ENCODE measurements around the gene LUZP2. TPM values are rescaled to one million over a fixed set of nuclear protein-coding genes. Genes with fewer than 3 reads are reported as not detected.

Gene LUZP2
- under 1 TPM in 2 of 4 donors, not detected in 2; 0.16 to 0.17 TPM for total RNA-seq

DNA sequence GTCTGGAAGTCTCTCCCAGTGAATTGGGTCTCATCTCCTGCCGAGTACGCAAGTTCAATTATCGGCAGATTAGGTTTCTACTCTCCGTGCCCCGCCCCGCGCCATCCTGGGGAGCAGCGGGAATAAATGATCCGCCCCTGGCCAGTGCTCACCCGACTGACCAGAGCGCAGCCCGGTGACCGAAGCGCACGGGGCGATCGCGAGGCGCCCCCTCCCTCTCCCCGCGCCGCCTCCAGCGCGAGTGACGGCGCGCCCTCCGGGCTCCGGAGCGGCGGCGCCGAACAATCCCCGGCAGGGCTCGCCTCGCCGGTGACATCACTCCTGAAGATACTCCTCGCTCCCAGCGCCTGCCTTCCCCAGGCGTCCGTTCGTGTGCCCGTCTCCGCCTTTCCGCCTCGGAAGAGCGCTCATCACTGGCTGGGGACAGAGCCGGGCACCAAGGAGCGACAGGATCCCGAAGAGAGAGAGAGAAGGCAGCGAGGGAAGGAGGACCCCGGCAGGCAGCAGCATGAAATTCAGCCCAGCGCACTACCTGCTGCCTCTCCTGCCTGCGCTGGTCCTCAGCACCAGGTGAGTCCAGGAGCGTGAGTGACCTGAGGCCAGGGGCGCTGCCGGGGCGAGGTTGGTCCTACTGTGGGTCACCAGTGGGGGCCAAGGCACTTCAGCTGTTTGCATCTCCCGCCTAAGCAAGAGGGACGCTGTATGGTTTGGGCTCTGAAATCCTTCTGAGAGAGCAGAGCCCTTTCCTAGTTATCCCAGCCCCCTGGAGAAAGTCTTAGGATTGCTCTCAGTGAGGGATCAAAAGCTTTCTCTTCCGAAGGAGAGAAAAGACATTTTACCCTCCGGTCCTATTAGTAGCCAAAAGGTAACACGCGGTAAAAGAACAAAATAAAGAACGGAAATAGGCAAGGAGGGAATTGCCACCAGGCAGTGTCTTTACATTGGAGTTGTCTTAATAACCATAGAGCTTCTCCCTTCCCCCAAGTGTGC is at the start of gene LUZP2:
Gene LUZP2, plus strand, starts transcription at position 318 of the 990 bp plus-strand sequence.
- TF ChIP-seq EP300 (IDR thresholded peaks at IDR 0.05), result no peak
- TF ChIP-seq POLR2AphosphoS5 (IDR thresholded peaks at IDR 0.05), result no peak
- Histone ChIP-seq H3K36me3 (no peaks in the 10 kb centered on the region), H3K27me3 (peaks cover 27% of the 10 kb centered on the region), H3K4me1 (peaks cover 0 to 11% (median 0%) of the 10 kb centered on the region in 3 donors), H3K4me3 (peak within 1 kb of the TSS; percentile 10 to 44), H3K27ac (no peak within 1 kb of the TSS), H3K9me3 (no peaks in the 10 kb centered on the region)
- ATAC-seq, result peak; percentile 50
- 4 to 7% methylated on average over 10 to 13 of the region's 65 CpGs for WGBS, 2 donors (ENCODE audit: low coverage in 1 of 2)

DNA sequence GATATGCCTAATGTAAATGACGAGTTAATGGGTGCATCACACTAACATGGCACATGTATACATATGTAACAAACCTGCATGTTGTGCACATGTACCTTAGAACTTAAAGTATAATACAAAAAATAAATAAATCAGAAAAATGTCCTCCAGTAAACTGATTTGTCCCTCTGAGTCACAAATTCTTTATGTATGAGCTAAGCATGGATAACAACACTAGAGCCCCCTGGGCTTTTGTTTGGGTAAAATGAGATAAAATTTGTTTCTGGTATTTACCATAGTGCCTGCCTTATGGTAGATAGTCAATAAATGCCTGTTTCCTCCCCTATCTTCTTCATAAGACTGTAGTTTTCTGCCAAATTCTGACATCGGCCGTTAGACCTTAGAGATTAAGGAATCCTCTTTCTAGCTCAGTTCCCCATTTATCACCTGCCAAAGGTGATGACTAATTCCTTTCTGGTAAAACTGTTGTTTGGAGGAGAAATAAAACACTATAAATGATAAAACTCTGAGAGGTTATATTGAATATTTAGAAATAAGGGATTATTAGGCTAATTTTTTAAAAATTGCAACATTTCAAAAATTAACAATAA is 43.6 kb upstream of the LUZP2 start:
- H3K9me3 ChIP-seq, result no peaks in the 10 kb centered on the region

DNA sequence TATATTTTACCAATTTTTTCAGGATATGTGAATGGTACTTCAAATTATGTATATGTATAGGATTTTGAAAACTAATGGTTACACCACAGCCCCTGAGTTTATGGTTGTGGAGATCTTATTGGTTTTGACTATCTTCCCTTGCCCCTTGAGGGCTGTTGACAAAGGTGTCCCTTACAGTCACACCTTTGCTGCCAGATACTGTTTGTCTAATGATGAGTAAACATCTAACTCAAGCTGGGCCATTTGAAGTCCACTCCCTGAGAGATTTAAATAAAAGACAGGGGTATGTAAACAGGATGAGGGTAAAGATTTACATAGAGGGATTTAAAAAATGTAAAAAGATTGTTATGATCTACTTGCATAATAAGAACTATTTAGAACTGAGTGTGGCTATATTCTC is 38.9 kb upstream of the LUZP2 start:
- Histone ChIP-seq H3K4me1 (no peaks in the 10 kb centered on the region), H3K36me3 (no peaks in the 10 kb centered on the region), H3K27ac (no peak overlapping the region), H3K9me3 (no peaks in the 10 kb centered on the region), H3K27me3 (no peaks in the 10 kb centered on the region), H3K4me3 (no peak overlapping the region)
- TF ChIP-seq EP300 (IDR thresholded peaks at IDR 0.05) (no peak), POLR2AphosphoS5 (IDR thresholded peaks at IDR 0.05) (no peak), POLR2A (IDR thresholded peaks at IDR 0.05) (no peak)
- TF ChIP-seq, protein P1, sequence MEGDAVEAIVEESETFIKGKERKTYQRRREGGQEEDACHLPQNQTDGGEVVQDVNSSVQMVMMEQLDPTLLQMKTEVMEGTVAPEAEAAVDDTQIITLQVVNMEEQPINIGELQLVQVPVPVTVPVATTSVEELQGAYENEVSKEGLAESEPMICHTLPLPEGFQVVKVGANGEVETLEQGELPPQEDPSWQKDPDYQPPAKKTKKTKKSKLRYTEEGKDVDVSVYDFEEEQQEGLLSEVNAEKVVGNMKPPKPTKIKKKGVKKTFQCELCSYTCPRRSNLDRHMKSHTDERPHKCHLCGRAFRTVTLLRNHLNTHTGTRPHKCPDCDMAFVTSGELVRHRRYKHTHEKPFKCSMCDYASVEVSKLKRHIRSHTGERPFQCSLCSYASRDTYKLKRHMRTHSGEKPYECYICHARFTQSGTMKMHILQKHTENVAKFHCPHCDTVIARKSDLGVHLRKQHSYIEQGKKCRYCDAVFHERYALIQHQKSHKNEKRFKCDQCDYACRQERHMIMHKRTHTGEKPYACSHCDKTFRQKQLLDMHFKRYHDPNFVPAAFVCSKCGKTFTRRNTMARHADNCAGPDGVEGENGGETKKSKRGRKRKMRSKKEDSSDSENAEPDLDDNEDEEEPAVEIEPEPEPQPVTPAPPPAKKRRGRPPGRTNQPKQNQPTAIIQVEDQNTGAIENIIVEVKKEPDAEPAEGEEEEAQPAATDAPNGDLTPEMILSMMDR (IDR thresholded peaks at IDR 0.05), result no peak
- no peak for ATAC-seq

More for the DNA sequence above, 43.6 kb upstream of the LUZP2 start:
- Histone ChIP-seq H3K27me3 (no peaks in the 10 kb centered on the region), H3K36me3 (no peaks in the 10 kb centered on the region), H3K4me3 (no peak overlapping the region), H3K4me1 (no peaks in the 10 kb centered on the region), H3K27ac (no peak overlapping the region)
- ATAC-seq, result no peak
- WGBS, 2 donors (ENCODE audit: low coverage in 1 of 2), result 70 to 82% methylated on average over 3 of the region's 3 CpGs
- TF ChIP-seq POLR2A (IDR thresholded peaks at IDR 0.05), result no peak
- TF ChIP-seq EP300 (IDR thresholded peaks at IDR 0.05), result no peak
- TF ChIP-seq, protein P1 (IDR thresholded peaks at IDR 0.05), result no peak
- no peak for TF ChIP-seq POLR2AphosphoS5 (IDR thresholded peaks at IDR 0.05)

DNA sequence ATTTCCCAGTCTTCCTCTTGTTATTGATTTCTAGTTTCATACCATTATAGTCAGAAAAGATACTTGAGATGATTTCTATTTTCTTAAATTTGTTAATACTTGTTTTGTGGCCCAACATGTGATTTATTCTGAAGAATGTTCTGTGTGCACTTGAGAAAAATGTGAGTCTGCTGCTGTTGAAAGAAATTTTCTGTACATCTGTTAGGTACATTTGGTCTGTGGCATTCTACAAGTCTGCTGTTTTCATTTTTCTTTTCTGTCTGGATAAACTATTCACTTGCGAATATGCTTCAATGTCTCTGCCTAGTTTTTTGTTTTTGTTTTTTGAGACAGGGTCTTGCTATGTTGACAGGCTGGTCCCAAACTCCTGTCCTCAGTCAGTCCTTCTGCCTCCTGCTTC is 26.4 kb upstream of the LUZP2 start:
- Histone ChIP-seq H3K4me3 (no peak overlapping the region), H3K27ac (no peak overlapping the region), H3K4me1 (no peaks in the 10 kb centered on the region), H3K9me3 (peaks cover 0 to 8% (median 0%) of the 10 kb centered on the region in 3 donors), H3K27me3 (no peaks in the 10 kb centered on the region), H3K36me3 (no peaks in the 10 kb centered on the region)
- 85% methylated on average over 1 of the region's 1 CpG; no CpG with 5 or more reads in 1 of the 2 donors for WGBS, 2 donors (ENCODE audit: low coverage in 1 of 2)
- no peak for ATAC-seq
- no peak for TF ChIP-seq EP300 (IDR thresholded peaks at IDR 0.05)
- TF ChIP-seq POLR2A (IDR thresholded peaks at IDR 0.05), result no peak
- TF ChIP-seq POLR2AphosphoS5 (IDR thresholded peaks at IDR 0.05), result no peak
- TF ChIP-seq, protein P1 (IDR thresholded peaks at IDR 0.05), result no peak

DNA sequence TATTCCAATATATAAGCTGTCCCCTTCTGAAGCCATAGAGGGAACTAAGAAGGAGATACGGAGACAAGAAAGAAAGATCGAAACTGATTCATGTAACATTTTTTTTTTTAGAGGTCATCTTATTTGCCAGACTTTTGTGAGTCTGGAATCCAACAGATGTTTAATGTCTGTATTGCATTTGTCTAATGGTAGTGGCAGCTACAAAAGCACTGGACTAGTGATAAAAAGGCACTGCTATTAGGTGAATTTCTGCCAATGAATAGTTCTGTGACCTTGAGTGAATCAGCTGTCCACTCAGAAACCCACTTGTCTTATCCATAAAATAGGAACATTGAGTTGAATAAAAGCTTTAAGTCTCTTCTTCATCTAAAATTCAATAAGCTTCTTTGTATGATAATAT is 25.8 kb upstream of the LUZP2 start:
- Histone ChIP-seq H3K4me3 (no peak overlapping the region), H3K9me3 (peaks cover 0 to 8% (median 0%) of the 10 kb centered on the region in 3 donors), H3K27me3 (no peaks in the 10 kb centered on the region), H3K36me3 (no peaks in the 10 kb centered on the region), H3K27ac (no peak overlapping the region), H3K4me1 (no peaks in the 10 kb centered on the region)
- TF ChIP-seq POLR2A (IDR thresholded peaks at IDR 0.05), result no peak
- no peak for TF ChIP-seq EP300 (IDR thresholded peaks at IDR 0.05)
- TF ChIP-seq POLR2AphosphoS5 (IDR thresholded peaks at IDR 0.05), result no peak
- TF ChIP-seq, protein P1 (IDR thresholded peaks at IDR 0.05), result no peak
- ATAC-seq, result no peak
- 0 to 40% methylated on average over 2 of the region's 2 CpGs for WGBS, 2 donors (ENCODE audit: low coverage in 1 of 2)

All from gastroesophageal sphincter (tissue), 4 donors.